Hypothalamus (tissue), 51 donors: ENCODE measurements around the gene VSIR.
A peak's percentile ranks its signal among the peaks of the same experiment; 100 is the strongest.

Source experiments
- DNase-seq, 51 donors: peaks; one replicate each; lab custom pipeline; 2025; lab: John Stamatoyannopoulos, UW

The VSIR gene

GRCh38 chr10:71766717-71767419 is 6.5 kb downstream of the VSIR start:
- no peak for DNase-seq

DNA sequence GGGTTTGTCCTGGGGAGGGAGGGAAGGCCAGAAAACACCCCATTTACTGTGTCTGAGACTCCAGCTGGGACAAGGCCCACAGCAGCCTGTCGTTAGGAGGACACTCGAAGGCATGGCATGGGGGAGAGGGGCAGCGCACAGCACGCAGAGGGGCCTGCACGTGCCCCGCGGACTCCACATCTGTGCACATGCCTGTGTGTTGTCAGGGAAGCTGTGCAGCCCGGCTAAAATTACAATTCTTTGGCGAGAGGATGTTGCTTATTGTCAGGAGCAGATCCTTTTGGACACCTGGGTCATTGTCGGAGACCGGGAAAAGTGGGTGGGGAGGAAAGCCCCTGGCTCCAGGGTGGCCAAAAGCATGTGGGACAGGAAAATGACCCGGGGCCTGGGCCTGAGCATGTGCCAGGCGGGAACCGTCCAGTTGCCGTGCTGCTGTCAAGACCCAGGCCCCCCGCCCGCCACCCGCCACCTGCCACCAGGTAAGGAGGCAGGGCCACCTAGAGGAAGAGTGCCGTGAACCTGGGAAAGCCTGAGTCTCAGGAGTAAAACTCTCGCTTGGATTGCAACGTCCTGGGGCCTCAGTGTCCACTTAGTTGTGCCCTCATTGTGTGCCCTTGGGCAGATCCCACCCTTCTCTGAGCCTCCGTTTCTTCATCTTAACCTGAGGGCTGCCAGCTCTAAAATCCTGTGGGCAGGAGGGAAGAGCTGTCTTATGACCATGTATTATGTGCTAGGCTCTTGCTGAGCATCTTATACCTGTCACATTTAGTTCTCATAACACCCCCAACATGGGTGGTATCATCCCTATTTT is 7.2 kb downstream of the VSIR start:
- DNase-seq = no peak

DNA sequence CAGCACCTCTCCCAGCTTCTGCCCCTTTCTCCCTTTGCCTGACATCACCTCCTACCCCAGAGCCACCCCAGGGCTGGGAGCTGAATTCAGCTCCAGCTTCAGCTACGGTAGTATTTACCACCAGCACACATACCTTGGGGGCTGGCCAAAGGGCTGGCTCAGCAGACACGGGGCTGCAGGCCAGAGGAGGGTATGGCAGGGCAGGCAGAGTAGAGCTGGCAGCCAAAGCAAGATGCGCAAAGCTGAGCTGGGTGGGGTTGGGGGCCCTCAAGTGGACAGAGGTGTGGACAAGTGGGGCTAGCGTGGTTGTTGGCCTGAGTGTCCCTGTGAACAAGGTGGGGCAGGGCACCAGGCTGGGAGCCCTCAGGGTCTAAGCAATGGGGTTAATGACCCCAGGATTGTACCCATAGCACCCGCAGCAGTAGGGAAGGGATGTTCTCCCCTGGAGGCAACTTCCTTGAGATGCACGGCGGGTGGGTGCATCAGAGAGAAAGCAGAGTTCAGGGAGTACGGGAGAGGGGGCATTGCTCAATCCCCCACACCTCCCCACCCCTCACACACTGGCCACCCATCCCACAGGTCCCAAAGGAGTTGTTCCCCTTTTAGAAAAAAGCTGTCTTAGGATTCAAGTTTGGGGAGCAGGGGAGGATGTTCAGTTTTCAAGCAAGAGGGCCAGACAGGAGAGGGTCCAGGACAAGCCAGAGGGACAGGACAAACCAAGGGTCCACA is 8.0 kb downstream of the VSIR start:
- DNase-seq = peak in 4 of 51 donors; percentile 41 to 59 (median 42)

GRCh38 chr10:71763352-71764127 is 9.8 kb downstream of the VSIR start:
- DNase-seq = no peak

DNA sequence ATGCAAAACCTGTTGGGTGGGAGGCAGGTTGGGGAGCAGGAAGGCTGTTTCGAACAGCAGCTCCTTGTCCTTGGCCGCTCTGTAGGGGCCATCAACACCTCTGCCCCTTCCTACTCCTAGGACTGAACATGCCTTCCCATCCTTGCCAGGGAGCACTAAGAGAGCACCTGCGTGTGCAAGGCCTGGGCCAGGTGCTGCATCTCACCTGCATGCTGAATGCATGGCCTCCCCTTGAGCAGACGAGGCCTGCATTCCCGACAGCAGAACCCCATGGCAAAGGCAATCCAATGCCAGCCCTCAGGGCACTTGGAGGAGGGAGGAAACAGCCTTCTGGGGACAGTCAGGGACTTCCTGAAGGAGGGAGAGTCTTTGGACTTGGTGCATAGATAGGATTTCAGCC is 11.0 kb downstream of the VSIR start:
- DNase-seq = no peak

GRCh38 chr10:71761541-71762113 is 11.7 kb downstream of the VSIR start:
- no peak for DNase-seq

GRCh38 chr10:71761105-71761511 is 12.2 kb downstream of the VSIR start:
- no peak for DNase-seq

GRCh38 chr10:71757399-71757922 is 15.9 kb downstream of the VSIR start:
- DNase-seq = peak in 23 of 51 donors; percentile 16 to 73 (median 52)

- peak in 9 of 51 donors; percentile 18 to 73 (median 36) for DNase-seq
Observed at GRCh38 chr10:71756311-71757191, 16.8 kb downstream of the VSIR start.

- no peak for DNase-seq
Observed at GRCh38 chr10:71755179-71755879, 18.0 kb downstream of the VSIR start.

- DNase-seq = no peak
Observed at GRCh38 chr10:71754562-71754961, 18.8 kb downstream of the VSIR start.

DNA sequence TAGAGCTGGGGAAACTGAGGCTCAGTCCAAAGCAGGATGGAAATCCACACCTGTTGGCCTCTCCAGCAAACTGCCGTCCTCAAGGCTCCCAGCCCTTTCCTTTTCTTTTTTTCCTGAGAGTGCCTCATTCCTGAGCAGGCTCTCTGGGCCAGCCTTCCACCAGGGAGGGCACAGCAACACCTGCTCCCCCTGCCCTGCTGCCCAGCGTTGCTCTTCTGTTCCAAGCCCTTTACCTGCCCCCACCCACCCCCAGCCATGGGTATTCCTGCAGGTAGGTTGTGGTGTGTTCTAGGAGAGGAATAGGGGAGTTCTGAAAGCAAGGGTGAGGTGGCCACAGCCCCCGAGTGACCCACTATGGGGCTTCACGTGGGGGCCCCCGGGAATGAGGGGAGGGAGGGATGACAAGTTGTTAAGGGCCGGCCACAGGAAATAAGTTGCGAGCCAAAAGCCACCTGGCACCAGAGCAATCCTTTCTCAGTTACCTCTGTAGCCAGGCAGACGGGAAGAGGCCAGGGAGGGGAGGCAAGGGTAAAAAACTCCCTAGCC is 19.3 kb downstream of the VSIR start:
- no peak for DNase-seq

DNA sequence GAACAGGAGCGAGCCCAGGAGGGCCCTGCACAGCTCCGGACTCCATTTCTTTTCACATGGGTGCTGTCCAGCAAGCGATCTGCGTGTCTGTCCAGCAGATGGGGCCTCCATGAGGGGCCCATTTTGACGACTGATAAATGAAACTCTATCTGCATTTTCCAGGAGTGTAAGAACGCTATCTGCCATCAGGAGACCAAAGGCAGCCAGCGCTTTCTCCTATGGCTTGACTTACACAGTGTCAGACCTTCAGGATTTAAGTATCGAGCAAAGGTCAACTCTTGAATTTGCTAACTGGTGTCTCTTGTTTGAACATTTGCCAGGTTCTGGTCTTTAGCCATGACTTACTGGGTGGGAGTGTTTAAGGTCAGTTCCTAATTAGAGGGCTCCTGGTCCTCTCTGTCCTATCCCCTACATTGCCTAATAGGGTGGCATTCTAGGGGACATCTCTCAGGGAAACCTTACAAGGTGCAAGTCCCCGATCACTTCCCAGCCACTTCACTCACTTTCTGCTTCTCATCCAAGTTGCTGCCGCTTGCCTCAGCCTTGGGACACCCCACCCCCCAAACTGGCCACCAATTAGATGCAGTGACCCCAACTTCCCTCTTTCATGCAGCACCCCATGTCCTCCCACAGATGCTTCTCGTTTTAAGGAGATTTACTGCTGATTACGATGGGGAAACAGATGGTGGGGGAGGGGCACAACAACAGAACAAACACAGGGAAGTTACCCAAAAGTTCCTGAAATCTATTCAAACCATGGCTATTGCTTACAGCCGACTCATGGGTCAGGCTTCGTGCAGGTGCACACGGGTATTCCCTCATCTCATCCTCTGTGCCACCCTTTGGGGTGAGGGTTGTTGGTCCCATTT is 20.0 kb downstream of the VSIR start:
- DNase-seq = peak in 22 of 51 donors; percentile 18 to 60 (median 40)

DNA sequence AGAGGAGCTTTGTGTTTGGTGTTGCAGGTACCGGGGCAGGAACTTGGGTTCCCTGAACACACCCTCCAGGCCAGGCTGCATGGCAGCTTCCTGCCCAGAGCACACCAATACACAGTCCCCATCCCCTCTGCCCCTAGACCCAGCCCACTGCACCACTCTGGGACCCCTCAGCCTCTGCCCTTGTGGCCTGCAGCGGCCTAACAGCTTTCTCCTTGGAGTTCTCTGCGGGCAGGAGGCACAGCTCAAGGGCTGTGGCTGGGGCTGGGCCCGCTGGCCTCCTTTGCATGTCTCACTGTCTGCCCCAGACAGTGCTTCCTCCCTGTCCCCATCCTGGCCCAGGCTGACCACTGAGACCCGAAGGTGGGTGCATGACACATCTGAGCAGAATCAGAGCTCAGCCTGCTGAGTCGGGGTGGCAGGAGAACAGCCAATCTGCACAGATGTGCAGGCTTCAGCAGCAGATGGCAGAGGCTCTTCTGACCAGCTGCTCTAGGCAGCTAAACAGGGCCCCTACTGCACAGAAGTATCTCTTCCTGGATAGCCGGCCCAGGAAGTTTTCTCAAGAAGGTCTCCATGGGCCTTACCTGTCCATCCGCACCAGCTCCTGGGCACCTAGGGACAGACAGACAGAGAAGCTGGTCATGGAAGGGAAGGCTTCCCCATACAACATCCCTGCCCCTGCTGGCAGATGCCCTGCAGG is 20.8 kb downstream of the VSIR start:
- DNase-seq = no peak

DNA sequence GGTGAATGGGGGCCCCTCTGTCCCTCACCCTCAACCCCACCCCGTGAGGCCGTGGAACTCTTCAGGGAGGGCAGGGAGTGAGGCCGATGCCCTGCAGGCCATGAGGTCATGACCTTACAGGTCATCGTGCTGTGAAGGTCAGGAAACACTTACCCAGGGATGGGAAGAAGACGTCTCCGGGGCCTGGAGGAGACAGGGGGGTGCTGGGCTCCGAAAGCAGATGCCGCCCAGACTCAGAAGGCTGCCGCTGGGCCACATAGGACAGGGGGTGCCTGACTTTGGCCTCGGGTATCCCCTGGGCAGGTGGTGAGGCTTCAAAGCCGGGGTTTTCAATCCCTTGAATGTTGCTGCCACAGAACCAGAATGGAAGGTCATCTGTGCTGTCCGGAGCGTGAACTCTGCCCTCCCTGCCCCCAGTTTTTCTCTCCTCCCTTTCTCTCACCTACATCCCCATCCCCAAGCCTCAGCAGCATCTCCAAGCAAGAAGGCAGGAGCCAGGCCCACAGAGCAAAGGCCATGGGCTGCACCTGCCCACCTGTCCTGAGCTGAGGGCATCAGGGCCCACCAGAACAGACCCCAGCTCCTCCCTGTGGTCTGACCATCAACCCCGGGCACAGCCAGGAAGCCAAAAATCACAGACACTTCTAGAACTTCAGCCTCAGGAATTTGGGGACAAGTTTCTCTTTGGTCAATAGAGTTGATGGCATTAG is 21.6 kb downstream of the VSIR start:
- no peak for DNase-seq

DNA sequence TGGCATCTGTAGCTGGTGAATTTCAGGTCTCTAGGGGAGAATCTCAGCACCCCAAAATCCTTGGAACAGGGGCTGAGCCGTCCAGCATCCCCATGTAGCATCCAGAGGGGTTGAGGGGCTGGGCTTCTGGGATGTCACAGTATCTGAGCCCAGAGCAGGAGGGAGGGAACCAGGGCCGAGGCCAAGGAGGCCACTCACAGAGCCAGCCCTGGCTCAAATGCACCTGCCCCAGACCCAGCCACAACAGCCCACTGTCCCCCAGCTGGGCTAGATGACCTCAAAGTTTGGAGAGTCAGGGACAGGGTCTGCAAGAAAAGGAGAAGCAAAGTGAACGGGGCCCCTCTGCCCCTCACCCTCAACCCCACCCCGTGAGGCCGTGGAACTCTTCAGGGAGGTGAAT is 22.3 kb downstream of the VSIR start:
- DNase-seq = no peak
